HepG2 (cell line): ENCODE data around the gene SREBF1. TPM values are rescaled to one million over a fixed set of nuclear protein-coding genes. Genes with fewer than 3 reads are reported as not detected.
A peak's percentile ranks its signal among the peaks of the same experiment; 100 is the strongest.

ENCODE experiments used
- GPN1 ChIP-seq: sonication (generic); formaldehyde crosslinking; IDR thresholded peaks from 2 replicates; pipeline ENCODE4 v1.5.1; 2020; ENCODE audit warnings: missing genetic modification reagents, borderline replicate concordance
- HNF4G ChIP-seq, 2 experiments: sonication (generic) in 1 of 2; formaldehyde crosslinking in 1 of 2; IDR thresholded peaks; 2 replicates each; pipeline versions ENCODE4 v1.4.0 to v1.6.1; 2011 to 2020; ENCODE audit warnings: borderline replicate concordance in 2 of 2, low read depth in 2 of 2, mild to moderate bottlenecking in 2 of 2, low read length in 1 of 2, missing genetic modification reagents in 1 of 2, moderate library complexity in 1 of 2
- JARID2 ChIP-seq: sonication (generic); formaldehyde crosslinking; IDR thresholded peaks from 2 replicates; pipeline ENCODE4 v1.8.1; 2023; ENCODE audit warnings: missing genetic modification reagents, inconsistent platforms; ENCODE audit not compliant: insufficient replicate concordance
- JDP2 ChIP-seq: sonication (generic); formaldehyde crosslinking; IDR thresholded peaks from 2 replicates; pipeline ENCODE4 v1.8.1; 2022; ENCODE audit warnings: missing genetic modification reagents, borderline replicate concordance
- MBNL3 ChIP-seq: fragments of 250-450 bp; sonication (Bioruptor Pico); conservative IDR thresholded peaks from 2 replicates; pipeline ENCODE4 v1.8.0; 2022; ENCODE audit warnings: mild to moderate bottlenecking, inconsistent platforms
- SNAPC5 ChIP-seq: sonication (generic); formaldehyde crosslinking; IDR thresholded peaks from 2 replicates; pipeline ENCODE4 v1.8.1; 2023; ENCODE audit warnings: mild to moderate bottlenecking, missing genetic modification reagents, borderline replicate concordance
- TAF15 ChIP-seq: fragments of 200-400 bp; formaldehyde crosslinking; IDR thresholded peaks from one replicate; pipeline ENCODE4 v1.6.1; 2018; ENCODE audit warnings: mild to moderate bottlenecking, low read depth, low read length; ENCODE audit not compliant: poor library complexity, severe bottlenecking
- ZBTB14 ChIP-seq: sonication (generic); formaldehyde crosslinking; IDR thresholded peaks from 2 replicates; pipeline ENCODE4 v1.4.0; 2020; ENCODE audit warnings: missing genetic modification reagents
- ZKSCAN8 ChIP-seq: IDR thresholded peaks from 2 replicates; pipeline ENCODE4 v1.6.1; 2016; ENCODE audit warnings: borderline replicate concordance, missing genetic modification reagents, missing compliant biosample characterization
- ZNF253 ChIP-seq: sonication (generic); formaldehyde crosslinking; IDR thresholded peaks from 2 replicates; pipeline ENCODE4 v1.8.0; 2022; ENCODE audit warnings: mild to moderate bottlenecking, missing genetic modification reagents, borderline replicate concordance
- ZNF280D ChIP-seq: sonication (generic); formaldehyde crosslinking; IDR thresholded peaks from 2 replicates; pipeline ENCODE4 v1.5.1; 2020; ENCODE audit warnings: mild to moderate bottlenecking, missing genetic modification reagents
- ZNF3 ChIP-seq: IDR thresholded peaks from 2 replicates; pipeline ENCODE4 v1.7.0; 2017; ENCODE audit warnings: inconsistent platforms
- ZNF44 ChIP-seq: sonication (generic); formaldehyde crosslinking; IDR thresholded peaks from 2 replicates; pipeline ENCODE4 v1.5.1; 2020; ENCODE audit warnings: mild to moderate bottlenecking, missing genetic modification reagents
- ZNF687 ChIP-seq: sonication (generic); formaldehyde crosslinking; IDR thresholded peaks from 2 replicates; pipeline ENCODE4 v1.5.1; 2020; ENCODE audit warnings: mild to moderate bottlenecking, missing genetic modification reagents, moderate library complexity
- polyA plus RNA-seq, 8 experiments: library from polyadenylated mRNA; depleted of rRNA in 3 of 8; stranded (reverse) in 7 of 8; unstranded in 1 of 8; fragments of >200 nt; fragmentation: Illumina TruSeq in 4 of 8; extraction: Trizol in 4 of 8; gene quantifications; 2 replicates each; pipeline versions ENCODE4 v1.2.1 to v1.2.3, GENCODE V29; 2011 to 2016; ENCODE audit warnings: low read depth in 4 of 8, missing spikeins in 1 of 8, mixed read lengths in 1 of 8; ENCODE audit not compliant: insufficient read depth in 1 of 8
- total RNA-seq, 5 experiments: library from RNA; depleted of rRNA; stranded (reverse); fragments of >200 nt; fragmentation: Illumina TruSeq; extraction: Trizol; gene quantifications; 2 replicates each; pipeline ENCODE4 v1.2.3, GENCODE V29; 2016; ENCODE audit warnings: low read depth in 1 of 5

The SREBF1 gene
- total and polyA plus RNA-seq, 2 of the 13 experiments (the other 11 are each of a cell fraction or from before 2014, with no cell fraction given) = 34.3 to 38.0 TPM

- TF ChIP-seq ZBTB14 (peak; percentile 51; the same call in 1 of the 2 replicates), ZNF44 (CRISPR knock-in tag) (no peak), ZNF253 (CRISPR knock-in tag) (no peak), SNAPC5 (CRISPR knock-in tag) (no peak), JDP2 (CRISPR knock-in tag) (no peak), ZKSCAN8 (CRISPR knock-in tag) (no peak), TAF15 (no peak), GPN1 (no peak), ZNF280D (CRISPR knock-in tag) (no peak), MBNL3 (CRISPR knock-in tag) (no peak), ZNF687 (peak; percentile 71), JARID2 (CRISPR knock-in tag) (no peak), ZNF3 (no peak), HNF4G (IDR thresholded peaks at IDR 0.05; ENCODE audit: borderline replicate concordance, low read depth, low read length) (no peak), HNF4G (CRISPR knock-in tag; IDR thresholded peaks at IDR 0.05; ENCODE audit: borderline replicate concordance, low read depth) (no peak)
- TF ChIP-seq, all 625 proteins: peak for 69
Observed at GRCh38 chr17:17783116-17783824, 53.5 kb downstream of the SREBF1 start (continued).
